HG02885 (cell line): ENCODE measurements around the gene GRAMD1A.

ENCODE experiments used
- ATAC-seq: cut with Tn5 transposase; IDR thresholded peaks from one replicate; pipeline ENCODE4 v1.9.1; 2021; ENCODE audit warnings: mild to moderate bottlenecking; ENCODE audit not compliant: unreplicated experiment, poor library complexity

The GRAMD1A gene

GRCh38 chr19:35066691-35067563 lies 66.8 kb downstream of the GRAMD1A start:
- ATAC-seq = peak; percentile 69

- ATAC-seq = no peak
Observed at GRCh38 chr19:35068941-35069634, 69.0 kb downstream of the GRAMD1A start.

- ATAC-seq = no peak
Observed at GRCh38 chr19:35069696-35070095, 69.6 kb downstream of the GRAMD1A start.

GRCh38 chr19:35070471-35070870 lies 70.3 kb downstream of the GRAMD1A start:
- no peak for ATAC-seq

GRCh38 chr19:35073516-35073915 lies 73.4 kb downstream of the GRAMD1A start:
- ATAC-seq = no peak

- no peak for ATAC-seq
Observed at GRCh38 chr19:35073941-35074340, 73.8 kb downstream of the GRAMD1A start.

- ATAC-seq = no peak
Observed at GRCh38 chr19:35074426-35075201, 74.5 kb downstream of the GRAMD1A start.

GRCh38 chr19:35075202-35076025 lies 75.3 kb downstream of the GRAMD1A start:
- ATAC-seq = no peak

- ATAC-seq = no peak
Observed at GRCh38 chr19:35076026-35076370, 75.9 kb downstream of the GRAMD1A start.
